Lung (tissue), 12 donors: Measurements from ENCODE around the gene SERTAD2. TPM values are rescaled to one million over a fixed set of nuclear protein-coding genes. Genes with fewer than 3 reads are reported as not detected.

Experiments used
- ATAC-seq: fragments of 200-7000 bp; cut with Tn5 transposase; one replicate; pipeline ENCODE4 v1.9.1; 2020; ENCODE audit warnings: moderate number of reproducible peaks; ENCODE audit not compliant: insufficient read depth, low FRiP score
- DNase-seq, 3 donors: peaks; one replicate each; pipeline ENCODE4 v3.0.0-alpha.2; 2013 to 2017
- H3K27ac ChIP-seq, 2 donors: one replicate each; pipeline ENCODE4 v1.5.1; 2013; ENCODE audit warnings: mild to moderate bottlenecking in 2 of 2, moderate library complexity in 2 of 2, control low read depth in 1 of 2, inconsistent platforms in 1 of 2, low read depth in 1 of 2, low read length in 1 of 2
- H3K27me3 ChIP-seq, 3 donors: one replicate each; pipeline ENCODE4 v1.5.1; 2013; ENCODE audit warnings: low read length in 2 of 3; ENCODE audit not compliant: control insufficient read depth in 3 of 3, insufficient read depth in 3 of 3
- H3K36me3 ChIP-seq, 4 donors: one replicate each; pipeline ENCODE4 v1.5.1; 2013; ENCODE audit warnings: low read length in 4 of 4, mild to moderate bottlenecking in 1 of 4, moderate library complexity in 1 of 4; ENCODE audit not compliant: control insufficient read depth in 4 of 4, insufficient read depth in 4 of 4
- H3K4me1 ChIP-seq, 5 donors: one replicate each; pipeline ENCODE4 v1.5.1; 2013; ENCODE audit warnings: low read length in 5 of 5, mild to moderate bottlenecking in 2 of 5, moderate library complexity in 1 of 5; ENCODE audit not compliant: control insufficient read depth in 5 of 5, insufficient read depth in 5 of 5
- H3K4me3 ChIP-seq: one replicate; pipeline ENCODE4 v1.5.1; 2013; ENCODE audit warnings: mild to moderate bottlenecking, control low read depth, moderate library complexity
- H3K9ac ChIP-seq, 2 donors: one replicate each; pipeline ENCODE4 v1.5.1; 2013; ENCODE audit warnings: low read length in 2 of 2, control low read depth in 1 of 2; ENCODE audit not compliant: insufficient read depth in 1 of 2
- H3K9me3 ChIP-seq, 4 donors: one replicate each; pipeline ENCODE4 v1.5.1; 2013; ENCODE audit warnings: low read length in 3 of 4, mild to moderate bottlenecking in 1 of 4, moderate library complexity in 1 of 4; ENCODE audit not compliant: control insufficient read depth in 4 of 4, insufficient read depth in 3 of 4
- CTCF ChIP-seq: IDR thresholded peaks from 2 replicates; pipeline ENCODE4 v1.5.1; 2012; ENCODE audit warnings: mild to moderate bottlenecking; ENCODE audit errors: control extremely low read depth, extremely low read depth
- WGBS, 2 donors: extraction: QIAGEN DNeasy Blood & Tissue Kit; methylation state at CpG; one replicate each; pipeline ENCODE4 v1.1.7; 2013; 5-methylcytosine and 5-hydroxymethylcytosine counted together
- polyA plus RNA-seq, 2 donors: library from polyadenylated mRNA; stranded (reverse); fragments of 200-250 nt; gene quantifications; one replicate each; pipeline ENCODE4 v1.2.1, GENCODE V29; 2013
- total RNA-seq, 2 donors: library from RNA; depleted of rRNA in 1 of 2; stranded (reverse); fragments of >200 nt in 1 of 2; gene quantifications; one replicate each; pipeline ENCODE4 v1.2.1, GENCODE V29; 2014 to 2021
- donor health status: control.
- donor health status: control.
- donor health status: Bipolar disorder and iron deficiency.
- donor health status: healthy.
- donor health status: DM: yes; HTN: yes; CAD: no.

Gene SERTAD2
- total and polyA plus RNA-seq, 4 donors = 7.9 to 26.7 (median 15.4) TPM

- H3K27ac ChIP-seq = no peak overlapping the region
- WGBS, 2 donors = 45 to 87% methylated on average over 6 of the region's 6 CpGs
Measured at GRCh38 chr2:64658269-64658668, 4.6 kb upstream of the SERTAD2 start.

GRCh38 chr2:64657411-64657810 is 3.7 kb upstream of the SERTAD2 start:
- no peak for TF ChIP-seq CTCF
- no peak for ATAC-seq
- Histone ChIP-seq H3K36me3 (no peaks in the 10 kb centered on the region), H3K4me3 (no peak overlapping the region), H3K9me3 (no peaks in the 10 kb centered on the region), H3K27ac (no peak overlapping the region), H3K9ac (no peak overlapping the region), H3K27me3 (no peaks in the 10 kb centered on the region), H3K4me1 (peaks cover 0 to 17% (median 0%) of the 10 kb centered on the region in 5 donors)
- WGBS, 2 donors = 48 to 80% methylated on average over 2 of the region's 2 CpGs
- no peak for DNase-seq

More at GRCh38 chr2:64658269-64658668, 4.6 kb upstream of the SERTAD2 start:
- H3K4me1 ChIP-seq = peaks cover 0 to 14% (median 0%) of the 10 kb centered on the region in 5 donors
- no peak for DNase-seq
- H3K4me3 ChIP-seq = no peak overlapping the region
- H3K36me3 ChIP-seq = no peaks in the 10 kb centered on the region
- no peak overlapping the region for H3K9ac ChIP-seq
- no peak for ATAC-seq
- no peak for TF ChIP-seq CTCF
- H3K27me3 ChIP-seq = no peaks in the 10 kb centered on the region
- H3K9me3 ChIP-seq = no peaks in the 10 kb centered on the region

- Histone ChIP-seq H3K27ac (no peak overlapping the region), H3K4me3 (no peak overlapping the region), H3K9me3 (no peaks in the 10 kb centered on the region), H3K4me1 (peaks cover 0 to 28% (median 0%) of the 10 kb centered on the region in 5 donors), H3K27me3 (no peaks in the 10 kb centered on the region), H3K9ac (no peak overlapping the region), H3K36me3 (no peaks in the 10 kb centered on the region)
- WGBS, 2 donors = 96 to 99% methylated on average over 2 of the region's 2 CpGs
- TF ChIP-seq CTCF = no peak
- ATAC-seq = no peak
- no peak for DNase-seq
Measured at GRCh38 chr2:64656379-64656778, 2.7 kb upstream of the SERTAD2 start.

- Histone ChIP-seq H3K9me3 (no peaks in the 10 kb centered on the region), H3K4me1 (peaks cover 0 to 33% (median 0%) of the 10 kb centered on the region in 5 donors), H3K36me3 (no peaks in the 10 kb centered on the region), H3K4me3 (no peak overlapping the region), H3K27me3 (no peaks in the 10 kb centered on the region), H3K9ac (no peak overlapping the region), H3K27ac (no peak overlapping the region)
- ATAC-seq (no peak), DNase-seq (no peak)
- WGBS, 2 donors = 33 to 57% methylated on average over 3 of the region's 3 CpGs
- no peak for TF ChIP-seq CTCF
Measured at GRCh38 chr2:64655873-64656272, 2.2 kb upstream of the SERTAD2 start.
